GM12875 (cell line): ENCODE measurements around the gene IL26.

Source experiments
- H3K4me3 ChIP-seq: one replicate; pipeline ENCODE4 v1.5.1; 2011; ENCODE audit warnings: low read depth, low read length, control low read depth
- TF ChIP-seq, protein P1 (sequence below): IDR thresholded peaks from 2 replicates; pipeline ENCODE4 v1.5.1; 2011; ENCODE audit warnings: low read depth, mild to moderate bottlenecking, control low read depth, inconsistent platforms, low read length, moderate library complexity, borderline replicate concordance; ENCODE audit not compliant: insufficient read depth

The IL26 gene

DNA sequence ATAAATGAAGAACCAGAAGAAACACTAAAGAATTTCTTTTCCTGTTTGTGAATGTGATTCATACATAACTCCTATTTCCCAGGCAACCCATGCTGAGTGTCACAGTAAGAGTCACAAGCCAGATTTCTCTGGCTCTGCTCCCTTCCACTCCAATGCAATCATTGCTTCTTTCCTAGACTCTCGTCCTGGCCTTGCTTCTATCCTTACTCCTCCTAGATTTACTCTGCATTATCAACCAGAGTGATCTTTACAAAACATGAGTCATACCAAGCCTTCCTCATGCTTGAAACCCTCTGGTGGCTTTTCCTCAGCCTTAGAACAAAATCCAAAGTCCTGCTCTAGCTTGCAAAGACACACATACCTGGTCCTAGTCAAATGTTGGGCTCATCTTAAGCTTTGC, 14.5 kb upstream of the IL26 start:
- TF ChIP-seq, protein P1, sequence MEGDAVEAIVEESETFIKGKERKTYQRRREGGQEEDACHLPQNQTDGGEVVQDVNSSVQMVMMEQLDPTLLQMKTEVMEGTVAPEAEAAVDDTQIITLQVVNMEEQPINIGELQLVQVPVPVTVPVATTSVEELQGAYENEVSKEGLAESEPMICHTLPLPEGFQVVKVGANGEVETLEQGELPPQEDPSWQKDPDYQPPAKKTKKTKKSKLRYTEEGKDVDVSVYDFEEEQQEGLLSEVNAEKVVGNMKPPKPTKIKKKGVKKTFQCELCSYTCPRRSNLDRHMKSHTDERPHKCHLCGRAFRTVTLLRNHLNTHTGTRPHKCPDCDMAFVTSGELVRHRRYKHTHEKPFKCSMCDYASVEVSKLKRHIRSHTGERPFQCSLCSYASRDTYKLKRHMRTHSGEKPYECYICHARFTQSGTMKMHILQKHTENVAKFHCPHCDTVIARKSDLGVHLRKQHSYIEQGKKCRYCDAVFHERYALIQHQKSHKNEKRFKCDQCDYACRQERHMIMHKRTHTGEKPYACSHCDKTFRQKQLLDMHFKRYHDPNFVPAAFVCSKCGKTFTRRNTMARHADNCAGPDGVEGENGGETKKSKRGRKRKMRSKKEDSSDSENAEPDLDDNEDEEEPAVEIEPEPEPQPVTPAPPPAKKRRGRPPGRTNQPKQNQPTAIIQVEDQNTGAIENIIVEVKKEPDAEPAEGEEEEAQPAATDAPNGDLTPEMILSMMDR, result no peak
- no peak overlapping the region for H3K4me3 ChIP-seq

DNA sequence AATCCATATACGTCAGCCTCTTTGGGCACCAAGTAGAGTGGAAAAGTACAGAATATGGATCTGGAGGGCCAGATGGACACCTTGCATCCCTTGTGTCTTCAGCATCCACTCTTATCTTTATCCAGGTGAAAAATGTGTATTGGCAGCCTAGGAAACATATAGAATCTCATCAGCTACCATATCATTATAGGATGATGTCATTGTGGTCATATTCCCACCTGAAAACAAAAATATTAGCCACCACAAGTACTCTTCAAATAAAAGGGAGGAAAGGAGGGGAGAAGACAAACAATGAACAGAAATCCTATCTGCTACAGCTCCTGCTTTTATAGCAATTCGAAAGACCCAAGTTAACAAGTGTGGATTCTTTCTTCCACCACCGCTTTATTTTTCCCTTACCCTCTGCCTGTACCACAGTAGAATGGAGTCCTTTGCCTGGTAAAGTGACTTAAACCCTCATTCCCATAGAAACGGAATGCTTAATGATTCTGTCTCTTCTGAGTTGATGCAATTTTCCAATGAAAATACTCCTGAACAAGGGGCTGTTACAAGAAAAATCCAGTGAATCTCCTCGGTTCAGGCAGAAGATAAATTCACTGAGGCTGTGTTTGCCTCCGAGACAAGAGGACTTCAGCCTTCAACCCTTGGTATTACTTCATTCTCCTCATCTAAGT, 13.8 kb upstream of the IL26 start:
- H3K4me3 ChIP-seq, result no peak overlapping the region
- TF ChIP-seq, protein P1, result no peak

DNA sequence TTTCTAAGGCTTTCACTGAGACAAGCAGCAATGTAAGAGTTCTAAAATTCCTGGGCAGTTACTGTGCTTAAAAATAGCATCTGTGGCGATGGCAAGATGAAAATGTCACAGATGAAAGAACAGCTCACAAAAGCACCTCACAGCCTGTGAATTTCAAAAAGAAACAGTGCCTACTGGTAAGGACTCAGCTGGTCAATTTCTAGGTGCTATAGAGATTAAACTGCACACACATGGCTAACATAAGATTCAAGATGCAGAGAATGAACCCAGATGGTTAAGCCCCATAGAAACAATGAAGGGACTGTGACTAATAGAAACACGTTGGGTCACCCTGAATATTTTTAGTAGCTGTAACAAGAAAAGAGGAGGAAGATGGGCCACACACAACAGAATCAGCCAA, 12.0 kb upstream of the IL26 start:
- TF ChIP-seq, protein P1, result no peak
- H3K4me3 ChIP-seq, result no peak overlapping the region

DNA sequence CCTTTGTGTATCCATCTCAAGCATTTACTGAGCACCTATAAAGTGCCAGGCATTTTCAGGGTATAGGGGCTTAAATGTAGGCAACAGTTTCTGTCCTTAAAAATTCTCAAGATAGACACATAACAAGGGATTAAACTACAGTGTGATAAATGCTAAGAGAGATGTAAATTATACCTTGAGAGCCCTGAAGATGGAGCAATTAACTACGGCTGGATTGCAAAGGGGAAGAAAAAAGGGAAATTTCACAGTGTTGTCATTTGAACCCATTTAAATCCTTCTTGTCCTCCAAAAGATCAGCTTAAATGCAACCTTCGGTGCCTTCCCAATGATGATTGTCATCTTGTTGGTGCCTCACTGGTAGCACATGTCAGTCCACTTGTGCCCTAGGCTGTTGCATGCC, 11.5 kb upstream of the IL26 start:
- TF ChIP-seq, protein P1, result no peak
- H3K4me3 ChIP-seq, result peak overlapping the region; percentile 27

DNA sequence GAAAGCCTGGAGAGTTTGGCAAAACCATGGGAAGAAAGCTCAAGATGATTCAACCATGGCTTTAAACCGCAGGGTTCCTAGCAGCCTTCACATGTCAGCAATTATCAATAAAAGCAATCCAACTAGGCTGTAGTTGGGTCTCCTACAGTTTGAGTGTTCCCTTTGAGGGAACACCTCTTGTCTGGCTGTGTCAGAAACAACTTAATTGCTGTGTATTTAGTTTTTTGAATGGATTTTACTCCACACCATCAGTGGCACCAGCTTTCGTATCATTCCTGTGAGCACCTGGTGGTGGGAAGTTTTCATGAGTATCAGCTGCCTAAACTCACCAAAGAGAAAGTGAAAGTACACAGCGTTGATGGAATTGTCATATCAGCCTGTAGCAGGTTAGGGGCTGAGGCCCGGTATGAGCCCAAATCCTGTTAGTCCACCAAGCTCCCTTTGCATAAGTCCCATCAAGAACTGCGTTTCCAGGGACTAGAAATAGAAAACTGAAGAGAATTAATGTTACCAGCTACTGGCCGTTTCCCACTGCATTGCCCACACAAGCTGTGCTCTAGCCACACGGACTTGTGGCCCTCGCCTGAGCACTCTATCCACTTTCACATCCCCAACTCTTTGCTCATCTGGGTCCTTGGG, 10.9 kb upstream of the IL26 start:
- H3K4me3 ChIP-seq, result peak overlapping the region; percentile 27
- TF ChIP-seq, protein P1, result no peak

DNA sequence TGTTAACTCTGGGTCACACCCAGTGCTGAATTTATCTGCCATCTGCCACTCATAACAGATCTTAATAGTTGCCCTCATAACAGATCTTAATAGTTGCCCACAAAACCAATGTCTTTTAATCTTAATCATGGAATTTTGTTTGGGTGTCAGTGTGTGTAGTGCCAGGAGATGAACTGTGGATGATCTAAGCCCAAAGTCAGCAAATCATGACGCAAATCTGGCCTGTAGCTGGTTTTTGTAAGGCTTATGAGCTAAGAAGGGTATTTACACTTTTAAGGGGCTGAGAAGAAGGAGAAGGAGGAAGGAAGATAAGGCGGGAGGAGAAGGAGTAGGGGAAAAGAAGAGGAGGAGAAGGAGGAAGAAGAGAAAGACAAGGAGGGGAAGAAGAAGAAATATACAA, 10.0 kb upstream of the IL26 start:
- no peak overlapping the region for H3K4me3 ChIP-seq

DNA sequence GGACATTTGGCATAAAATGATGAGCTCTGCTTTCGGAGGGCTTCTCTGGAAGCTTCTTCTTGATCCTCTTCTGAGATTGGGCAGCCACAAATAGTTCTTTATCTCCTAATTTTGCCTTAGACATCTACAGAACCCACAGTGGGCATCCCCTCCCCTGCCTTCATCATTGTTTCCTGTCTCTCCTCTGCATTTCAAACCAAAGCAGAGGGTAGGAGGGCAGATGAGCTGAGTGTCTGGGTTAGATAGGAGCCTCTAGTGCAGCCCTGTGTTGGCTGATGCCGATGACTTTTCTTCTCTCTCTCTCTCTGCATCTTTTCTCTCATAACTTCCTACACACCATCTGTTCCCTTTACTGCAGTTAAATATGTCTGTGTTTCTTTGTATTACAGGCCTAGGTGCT, 8.5 kb upstream of the IL26 start:
- no peak overlapping the region for H3K4me3 ChIP-seq

More for the DNA sequence above, 10.0 kb upstream of the IL26 start:
- TF ChIP-seq, protein P1, result no peak

More for the DNA sequence above, 8.5 kb upstream of the IL26 start:
- TF ChIP-seq, protein P1, result no peak
